ENCODE results near the gene MYO1B. TPM values are rescaled to one million over a fixed set of nuclear protein-coding genes. Genes with fewer than 3 reads are reported as not detected.

The MYO1B gene
- total RNA-seq, 1 experiment from 2014 or later = 43.6 TPM

DNA sequence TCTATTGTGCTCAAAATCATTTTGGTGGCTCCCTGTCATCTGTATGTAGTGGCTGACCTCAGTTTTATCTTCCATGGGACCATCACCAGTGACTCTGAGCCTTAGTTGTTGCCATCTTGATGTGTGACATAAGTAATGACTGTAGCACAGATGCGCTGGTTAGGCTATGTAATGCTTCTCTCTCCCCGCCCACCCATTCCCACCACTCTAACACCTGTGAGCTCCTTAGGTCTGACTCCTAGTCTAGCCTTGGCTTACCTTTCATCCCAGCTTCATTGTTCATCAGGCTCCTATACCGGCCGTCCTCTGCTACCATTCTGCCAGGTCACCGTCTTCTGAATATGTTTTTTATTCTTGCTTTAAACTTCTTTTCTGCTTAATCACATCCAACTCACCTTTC is 17.2 kb downstream of the MYO1B start (continued):
- TF ChIP-seq ZBTB21 (CRISPR knock-in tag; IDR thresholded peaks at IDR 0.05; ENCODE audit: borderline replicate concordance) (no peak), GRHL2 (CRISPR knock-in tag; IDR thresholded peaks at IDR 0.05; ENCODE audit: insufficient replicate concordance, severe bottlenecking) (no peak), MYBL2 (CRISPR knock-in tag; IDR thresholded peaks at IDR 0.05) (no peak), PRRX2 (CRISPR knock-in tag; IDR thresholded peaks at IDR 0.05) (no peak), ZNF263 (CRISPR knock-in tag; IDR thresholded peaks at IDR 0.05; ENCODE audit: low read depth) (no peak)
- TF ChIP-seq, protein P1, sequence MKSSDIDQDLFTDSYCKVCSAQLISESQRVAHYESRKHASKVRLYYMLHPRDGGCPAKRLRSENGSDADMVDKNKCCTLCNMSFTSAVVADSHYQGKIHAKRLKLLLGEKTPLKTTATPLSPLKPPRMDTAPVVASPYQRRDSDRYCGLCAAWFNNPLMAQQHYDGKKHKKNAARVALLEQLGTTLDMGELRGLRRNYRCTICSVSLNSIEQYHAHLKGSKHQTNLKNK (CRISPR knock-in tag; IDR thresholded peaks at IDR 0.05) = no peak
- TF ChIP-seq, protein P2, sequence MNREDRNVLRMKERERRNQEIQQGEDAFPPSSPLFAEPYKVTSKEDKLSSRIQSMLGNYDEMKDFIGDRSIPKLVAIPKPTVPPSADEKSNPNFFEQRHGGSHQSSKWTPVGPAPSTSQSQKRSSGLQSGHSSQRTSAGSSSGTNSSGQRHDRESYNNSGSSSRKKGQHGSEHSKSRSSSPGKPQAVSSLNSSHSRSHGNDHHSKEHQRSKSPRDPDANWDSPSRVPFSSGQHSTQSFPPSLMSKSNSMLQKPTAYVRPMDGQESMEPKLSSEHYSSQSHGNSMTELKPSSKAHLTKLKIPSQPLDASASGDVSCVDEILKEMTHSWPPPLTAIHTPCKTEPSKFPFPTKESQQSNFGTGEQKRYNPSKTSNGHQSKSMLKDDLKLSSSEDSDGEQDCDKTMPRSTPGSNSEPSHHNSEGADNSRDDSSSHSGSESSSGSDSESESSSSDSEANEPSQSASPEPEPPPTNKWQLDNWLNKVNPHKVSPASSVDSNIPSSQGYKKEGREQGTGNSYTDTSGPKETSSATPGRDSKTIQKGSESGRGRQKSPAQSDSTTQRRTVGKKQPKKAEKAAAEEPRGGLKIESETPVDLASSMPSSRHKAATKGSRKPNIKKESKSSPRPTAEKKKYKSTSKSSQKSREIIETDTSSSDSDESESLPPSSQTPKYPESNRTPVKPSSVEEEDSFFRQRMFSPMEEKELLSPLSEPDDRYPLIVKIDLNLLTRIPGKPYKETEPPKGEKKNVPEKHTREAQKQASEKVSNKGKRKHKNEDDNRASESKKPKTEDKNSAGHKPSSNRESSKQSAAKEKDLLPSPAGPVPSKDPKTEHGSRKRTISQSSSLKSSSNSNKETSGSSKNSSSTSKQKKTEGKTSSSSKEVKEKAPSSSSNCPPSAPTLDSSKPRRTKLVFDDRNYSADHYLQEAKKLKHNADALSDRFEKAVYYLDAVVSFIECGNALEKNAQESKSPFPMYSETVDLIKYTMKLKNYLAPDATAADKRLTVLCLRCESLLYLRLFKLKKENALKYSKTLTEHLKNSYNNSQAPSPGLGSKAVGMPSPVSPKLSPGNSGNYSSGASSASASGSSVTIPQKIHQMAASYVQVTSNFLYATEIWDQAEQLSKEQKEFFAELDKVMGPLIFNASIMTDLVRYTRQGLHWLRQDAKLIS (CRISPR knock-in tag; IDR thresholded peaks at IDR 0.05; ENCODE audit: borderline replicate concordance) = no peak

DNA sequence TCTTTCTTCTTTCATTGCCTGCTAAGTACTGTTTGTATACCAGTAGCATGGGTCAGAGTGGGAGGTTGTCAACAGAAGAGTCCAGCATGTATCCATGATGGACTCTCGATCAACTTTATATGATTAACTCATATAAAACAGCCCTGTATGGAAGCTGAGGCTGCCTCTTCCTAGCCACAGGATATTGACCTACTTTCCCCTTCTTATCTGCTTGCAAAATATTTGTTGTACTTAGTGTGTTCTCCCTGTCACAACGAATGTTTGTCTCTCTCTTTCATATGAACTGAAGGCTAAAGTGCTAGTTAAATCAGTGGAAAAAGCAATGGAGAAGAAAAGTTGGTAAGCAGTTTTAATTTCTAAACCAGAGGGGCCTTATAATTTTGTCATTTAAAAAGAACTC is 17.8 kb downstream of the MYO1B start:
- H3K27ac Mint-ChIP-seq = no peak overlapping the region
- H3K4me3 Mint-ChIP-seq = no peak overlapping the region
- H3K4me1 Mint-ChIP-seq = peaks cover 54% of the 10 kb centered on the region
- CTCF ChIA-PET = no interaction called here
- POLR2A ChIA-PET = no interaction called here
- H3K36me3 Mint-ChIP-seq = no peaks in the 10 kb centered on the region
- no peaks in the 10 kb centered on the region for H3K27me3 Mint-ChIP-seq (ENCODE audit: low read depth)
- ATAC-seq (no peak), DNase-seq (ENCODE audit: low spot score) (no peak)
- no peaks in the 10 kb centered on the region for H3K9me3 Mint-ChIP-seq
- no peak for TF ChIP-seq JUN (CRISPR knock-in tag; IDR thresholded peaks at IDR 0.05)
- TF ChIP-seq, protein P3, sequence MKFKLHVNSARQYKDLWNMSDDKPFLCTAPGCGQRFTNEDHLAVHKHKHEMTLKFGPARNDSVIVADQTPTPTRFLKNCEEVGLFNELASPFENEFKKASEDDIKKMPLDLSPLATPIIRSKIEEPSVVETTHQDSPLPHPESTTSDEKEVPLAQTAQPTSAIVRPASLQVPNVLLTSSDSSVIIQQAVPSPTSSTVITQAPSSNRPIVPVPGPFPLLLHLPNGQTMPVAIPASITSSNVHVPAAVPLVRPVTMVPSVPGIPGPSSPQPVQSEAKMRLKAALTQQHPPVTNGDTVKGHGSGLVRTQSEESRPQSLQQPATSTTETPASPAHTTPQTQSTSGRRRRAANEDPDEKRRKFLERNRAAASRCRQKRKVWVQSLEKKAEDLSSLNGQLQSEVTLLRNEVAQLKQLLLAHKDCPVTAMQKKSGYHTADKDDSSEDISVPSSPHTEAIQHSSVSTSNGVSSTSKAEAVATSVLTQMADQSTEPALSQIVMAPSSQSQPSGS (CRISPR knock-in tag; IDR thresholded peaks at IDR 0.05; ENCODE audit: borderline replicate concordance, low read depth) = no peak
- TF ChIP-seq, protein P4, sequence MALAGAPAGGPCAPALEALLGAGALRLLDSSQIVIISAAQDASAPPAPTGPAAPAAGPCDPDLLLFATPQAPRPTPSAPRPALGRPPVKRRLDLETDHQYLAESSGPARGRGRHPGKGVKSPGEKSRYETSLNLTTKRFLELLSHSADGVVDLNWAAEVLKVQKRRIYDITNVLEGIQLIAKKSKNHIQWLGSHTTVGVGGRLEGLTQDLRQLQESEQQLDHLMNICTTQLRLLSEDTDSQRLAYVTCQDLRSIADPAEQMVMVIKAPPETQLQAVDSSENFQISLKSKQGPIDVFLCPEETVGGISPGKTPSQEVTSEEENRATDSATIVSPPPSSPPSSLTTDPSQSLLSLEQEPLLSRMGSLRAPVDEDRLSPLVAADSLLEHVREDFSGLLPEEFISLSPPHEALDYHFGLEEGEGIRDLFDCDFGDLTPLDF (CRISPR knock-in tag; IDR thresholded peaks at IDR 0.05) = no peak
- no peak for TF ChIP-seq NR1H2 (CRISPR knock-in tag; IDR thresholded peaks at IDR 0.05)
- TF ChIP-seq ZNF423 (CRISPR knock-in tag; IDR thresholded peaks at IDR 0.05) = no peak
- no peak for TF ChIP-seq HMGA2 (CRISPR knock-in tag; IDR thresholded peaks at IDR 0.05)
- TF ChIP-seq PREB (CRISPR knock-in tag; IDR thresholded peaks at IDR 0.05; ENCODE audit: borderline replicate concordance) = no peak
- TF ChIP-seq TEAD4 (CRISPR knock-in tag; IDR thresholded peaks at IDR 0.05) = no peak
- TF ChIP-seq, protein P5, sequence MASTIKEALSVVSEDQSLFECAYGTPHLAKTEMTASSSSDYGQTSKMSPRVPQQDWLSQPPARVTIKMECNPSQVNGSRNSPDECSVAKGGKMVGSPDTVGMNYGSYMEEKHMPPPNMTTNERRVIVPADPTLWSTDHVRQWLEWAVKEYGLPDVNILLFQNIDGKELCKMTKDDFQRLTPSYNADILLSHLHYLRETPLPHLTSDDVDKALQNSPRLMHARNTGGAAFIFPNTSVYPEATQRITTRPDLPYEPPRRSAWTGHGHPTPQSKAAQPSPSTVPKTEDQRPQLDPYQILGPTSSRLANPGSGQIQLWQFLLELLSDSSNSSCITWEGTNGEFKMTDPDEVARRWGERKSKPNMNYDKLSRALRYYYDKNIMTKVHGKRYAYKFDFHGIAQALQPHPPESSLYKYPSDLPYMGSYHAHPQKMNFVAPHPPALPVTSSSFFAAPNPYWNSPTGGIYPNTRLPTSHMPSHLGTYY (CRISPR knock-in tag; IDR thresholded peaks at IDR 0.05) = no peak
- TF ChIP-seq, protein P6, sequence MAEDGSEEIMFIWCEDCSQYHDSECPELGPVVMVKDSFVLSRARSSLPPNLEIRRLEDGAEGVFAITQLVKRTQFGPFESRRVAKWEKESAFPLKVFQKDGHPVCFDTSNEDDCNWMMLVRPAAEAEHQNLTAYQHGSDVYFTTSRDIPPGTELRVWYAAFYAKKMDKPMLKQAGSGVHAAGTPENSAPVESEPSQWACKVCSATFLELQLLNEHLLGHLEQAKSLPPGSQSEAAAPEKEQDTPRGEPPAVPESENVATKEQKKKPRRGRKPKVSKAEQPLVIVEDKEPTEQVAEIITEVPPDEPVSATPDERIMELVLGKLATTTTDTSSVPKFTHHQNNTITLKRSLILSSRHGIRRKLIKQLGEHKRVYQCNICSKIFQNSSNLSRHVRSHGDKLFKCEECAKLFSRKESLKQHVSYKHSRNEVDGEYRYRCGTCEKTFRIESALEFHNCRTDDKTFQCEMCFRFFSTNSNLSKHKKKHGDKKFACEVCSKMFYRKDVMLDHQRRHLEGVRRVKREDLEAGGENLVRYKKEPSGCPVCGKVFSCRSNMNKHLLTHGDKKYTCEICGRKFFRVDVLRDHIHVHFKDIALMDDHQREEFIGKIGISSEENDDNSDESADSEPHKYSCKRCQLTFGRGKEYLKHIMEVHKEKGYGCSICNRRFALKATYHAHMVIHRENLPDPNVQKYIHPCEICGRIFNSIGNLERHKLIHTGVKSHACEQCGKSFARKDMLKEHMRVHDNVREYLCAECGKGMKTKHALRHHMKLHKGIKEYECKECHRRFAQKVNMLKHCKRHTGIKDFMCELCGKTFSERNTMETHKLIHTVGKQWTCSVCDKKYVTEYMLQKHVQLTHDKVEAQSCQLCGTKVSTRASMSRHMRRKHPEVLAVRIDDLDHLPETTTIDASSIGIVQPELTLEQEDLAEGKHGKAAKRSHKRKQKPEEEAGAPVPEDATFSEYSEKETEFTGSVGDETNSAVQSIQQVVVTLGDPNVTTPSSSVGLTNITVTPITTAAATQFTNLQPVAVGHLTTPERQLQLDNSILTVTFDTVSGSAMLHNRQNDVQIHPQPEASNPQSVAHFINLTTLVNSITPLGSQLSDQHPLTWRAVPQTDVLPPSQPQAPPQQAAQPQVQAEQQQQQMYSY (CRISPR knock-in tag; IDR thresholded peaks at IDR 0.05) = no peak
- no peak for TF ChIP-seq GTF2I (CRISPR knock-in tag; conservative IDR thresholded peaks at IDR 0.05)
- no peak for TF ChIP-seq OVOL2 (CRISPR knock-in tag; IDR thresholded peaks at IDR 0.05; ENCODE audit: borderline replicate concordance)
